Measurements from ENCODE around the gene BABAM1.

Gene BABAM1

DNA sequence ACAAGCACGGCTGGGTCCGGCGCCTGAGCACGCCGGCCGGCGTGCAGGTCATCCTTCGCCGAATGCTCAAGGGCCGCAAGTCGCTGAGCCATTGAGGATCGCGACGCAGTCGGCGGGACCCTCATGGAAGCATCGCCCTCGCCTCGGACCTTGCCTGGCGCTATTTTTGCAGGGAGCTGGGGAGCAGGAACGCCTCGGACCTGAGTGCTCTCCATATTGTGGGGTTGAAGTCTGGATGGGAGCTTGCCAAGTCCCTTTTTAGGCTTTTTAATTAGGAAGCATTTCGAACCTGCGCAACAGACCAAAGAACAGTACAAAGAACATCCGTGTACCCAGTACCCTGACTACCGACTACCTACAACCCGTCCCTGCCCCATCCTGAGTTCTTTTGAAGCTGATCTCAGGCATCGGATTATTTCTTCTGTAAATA, 39.1 kb downstream of the BABAM1 start:
- H4K8ac ChIP-seq (ENCODE audit: low read depth, low read length) = no peak overlapping the region
- H3K4me3 ChIP-seq (ENCODE audit: low read length in 2 of 2) = peak overlapping the region; percentile 75 to 85
- no peak overlapping the region for H2BK12ac ChIP-seq (ENCODE audit: low read length)
- H4K91ac ChIP-seq (ENCODE audit: low read depth, low read length, poor library complexity) = no peak overlapping the region
- H2BK5ac ChIP-seq (ENCODE audit: low read length) = peak overlapping the region; percentile 32
- H3K14ac ChIP-seq (ENCODE audit: low read length) = no peak overlapping the region
- peak overlapping the region; percentile 94 for H3K4me2 ChIP-seq (ENCODE audit: insufficient read depth, low read length, poor library complexity, severe bottlenecking)
- peak overlapping the region; percentile 62 for H2BK15ac ChIP-seq (ENCODE audit: low read length)
- H2AK5ac ChIP-seq (ENCODE audit: low read depth, low read length) = peak overlapping the region; percentile 71
- no CpG with 5 or more reads among the region's 28 CpGs for WGBS, 2 donors (ENCODE audit: extremely low coverage in 2 of 2, insufficient read length in 2 of 2, insufficient replicate concordance in 1 of 2)
- no peak for DNase-seq (ENCODE audit: low spot score)
- H3K36me3 ChIP-seq (replicated peaks in 1 of 2; ENCODE audit: control insufficient read depth in 2 of 2, insufficient read depth in 2 of 2, low read length in 2 of 2) = peaks cover 2 to 8% of the 10 kb centered on the region in 2 donors
- H3K27ac ChIP-seq (replicated peaks; ENCODE audit: low read length) = peak overlapping the region; percentile 86
- H3K9ac ChIP-seq (ENCODE audit: low read depth, low read length, poor library complexity) = peak overlapping the region; percentile 89
- no peak overlapping the region for H2BK120ac ChIP-seq (ENCODE audit: low read depth, low read length)
- H3K4me1 ChIP-seq (ENCODE audit: control insufficient read depth in 2 of 2, insufficient read depth in 1 of 2, low read depth in 1 of 2, low read length in 2 of 2) = peaks cover 16 to 18% of the 10 kb centered on the region in 2 donors
- peak overlapping the region; percentile 93 for H2AFZ ChIP-seq (ENCODE audit: low read length)
- H3K27me3 ChIP-seq (ENCODE audit: control insufficient read depth in 3 of 3, insufficient read depth in 3 of 3, low read depth in 1 of 3, low read length in 3 of 3) = no peaks in the 10 kb centered on the region
- no peaks in the 10 kb centered on the region for H3K9me3 ChIP-seq (replicated peaks in 1 of 2; ENCODE audit: control insufficient read depth in 2 of 2, insufficient read depth in 1 of 2, low read depth in 1 of 2, low read length in 2 of 2)
- peaks cover 8% of the 10 kb centered on the region for H3K79me1 ChIP-seq (ENCODE audit: low read depth, low read length)
- H3K23ac ChIP-seq (ENCODE audit: low read depth, low read length, poor library complexity) = peak overlapping the region; percentile 77
- H3K18ac ChIP-seq (ENCODE audit: low read length) = peak overlapping the region; percentile 98
- peak overlapping the region; percentile 38 for H3K4ac ChIP-seq (ENCODE audit: low read length)

DNA sequence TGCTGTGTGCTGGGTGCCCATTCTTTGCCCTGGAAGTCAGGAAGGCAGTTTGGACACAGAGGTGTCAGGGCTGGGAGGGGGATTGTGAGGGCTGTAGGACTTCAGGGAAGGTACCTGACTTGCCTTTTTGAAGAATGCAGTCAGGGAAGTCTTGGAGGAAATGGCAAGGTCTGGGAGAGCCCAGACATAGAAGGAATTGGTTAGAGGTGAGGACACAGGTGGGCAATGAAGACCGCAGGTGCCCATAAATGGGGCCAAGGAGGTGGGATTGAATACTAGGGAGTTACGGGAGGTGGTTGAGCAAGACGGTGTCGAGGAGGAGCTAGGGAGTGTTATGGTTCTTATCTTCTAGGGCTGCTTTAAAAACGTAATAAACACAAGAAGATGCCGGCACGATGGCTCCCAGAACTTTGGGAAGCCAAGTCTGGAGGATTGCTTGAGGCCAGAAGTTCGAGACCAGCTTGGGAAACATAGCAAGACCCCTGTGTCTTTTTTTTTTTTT, 40.7 kb downstream of the BABAM1 start:
- Histone ChIP-seq H2AFZ (ENCODE audit: low read length) (no peak overlapping the region), H3K9ac (ENCODE audit: low read depth, low read length, poor library complexity) (no peak overlapping the region), H3K14ac (ENCODE audit: low read length) (no peak overlapping the region), H3K36me3 (replicated peaks in 1 of 2; ENCODE audit: control insufficient read depth in 2 of 2, insufficient read depth in 2 of 2, low read length in 2 of 2) (peaks cover 6 to 17% of the 10 kb centered on the region in 2 donors), H4K8ac (ENCODE audit: low read depth, low read length) (no peak overlapping the region), H2BK5ac (ENCODE audit: low read length) (no peak overlapping the region), H3K23ac (ENCODE audit: low read depth, low read length, poor library complexity) (no peak overlapping the region), H4K91ac (ENCODE audit: low read depth, low read length, poor library complexity) (no peak overlapping the region), H2BK120ac (ENCODE audit: low read depth, low read length) (no peak overlapping the region), H3K9me3 (replicated peaks in 1 of 2; ENCODE audit: control insufficient read depth in 2 of 2, insufficient read depth in 1 of 2, low read depth in 1 of 2, low read length in 2 of 2) (no peaks in the 10 kb centered on the region), H2BK12ac (ENCODE audit: low read length) (no peak overlapping the region), H2BK15ac (ENCODE audit: low read length) (no peak overlapping the region), H3K4me2 (ENCODE audit: insufficient read depth, low read length, poor library complexity, severe bottlenecking) (no peak overlapping the region), H3K18ac (ENCODE audit: low read length) (no peak overlapping the region), H3K4me3 (ENCODE audit: low read length in 2 of 2) (no peak overlapping the region), H2AK5ac (ENCODE audit: low read depth, low read length) (no peak overlapping the region), H3K79me1 (ENCODE audit: low read depth, low read length) (peaks cover 15% of the 10 kb centered on the region), H3K4me1 (ENCODE audit: control insufficient read depth in 2 of 2, insufficient read depth in 1 of 2, low read depth in 1 of 2, low read length in 2 of 2) (peaks cover 8 to 11% of the 10 kb centered on the region in 2 donors), H3K4ac (ENCODE audit: low read length) (no peak overlapping the region), H3K27me3 (ENCODE audit: control insufficient read depth in 3 of 3, insufficient read depth in 3 of 3, low read depth in 1 of 3, low read length in 3 of 3) (no peaks in the 10 kb centered on the region), H3K27ac (replicated peaks; ENCODE audit: low read length) (no peak overlapping the region)
- no peak for DNase-seq (ENCODE audit: low spot score)
- no CpG with 5 or more reads among the region's 8 CpGs for WGBS, 2 donors (ENCODE audit: extremely low coverage in 2 of 2, insufficient read length in 2 of 2, insufficient replicate concordance in 1 of 2)

- no peak within 1 kb of the TSS for H3K14ac ChIP-seq (ENCODE audit: low read length)
- peaks cover 17% of the 10 kb centered on the region for H3K79me1 ChIP-seq (ENCODE audit: low read depth, low read length)
- peak within 1 kb of the TSS; percentile 55 for H2BK5ac ChIP-seq (ENCODE audit: low read length)
- H4K8ac ChIP-seq (ENCODE audit: low read depth, low read length) = no peak within 1 kb of the TSS
- no peak within 1 kb of the TSS for H2BK12ac ChIP-seq (ENCODE audit: low read length)
- peak within 1 kb of the TSS; percentile 82 for H3K4me2 ChIP-seq (ENCODE audit: insufficient read depth, low read length, poor library complexity, severe bottlenecking)
- no peak within 1 kb of the TSS for H2AK5ac ChIP-seq (ENCODE audit: low read depth, low read length)
- H3K18ac ChIP-seq (ENCODE audit: low read length) = peak within 1 kb of the TSS; percentile 93
- no peaks in the 10 kb centered on the region for H3K9me3 ChIP-seq (replicated peaks in 1 of 2; ENCODE audit: control insufficient read depth in 2 of 2, insufficient read depth in 1 of 2, low read depth in 1 of 2, low read length in 2 of 2)
- H3K27ac ChIP-seq (replicated peaks; ENCODE audit: low read length) = peak within 1 kb of the TSS; percentile 80
- no peak within 1 kb of the TSS for H4K91ac ChIP-seq (ENCODE audit: low read depth, low read length, poor library complexity)
- H3K27me3 ChIP-seq (ENCODE audit: control insufficient read depth in 3 of 3, insufficient read depth in 3 of 3, low read depth in 1 of 3, low read length in 3 of 3) = no peaks in the 10 kb centered on the region
- H3K4me3 ChIP-seq (ENCODE audit: low read length in 2 of 2) = peak within 1 kb of the TSS; percentile 78 to 96
- H2AFZ ChIP-seq (ENCODE audit: low read length) = peak within 1 kb of the TSS; percentile 84
- H3K9ac ChIP-seq (ENCODE audit: low read depth, low read length, poor library complexity) = peak within 1 kb of the TSS; percentile 89
- H2BK120ac ChIP-seq (ENCODE audit: low read depth, low read length) = no peak within 1 kb of the TSS
- H3K23ac ChIP-seq (ENCODE audit: low read depth, low read length, poor library complexity) = peak within 1 kb of the TSS; percentile 45
- DNase-seq (ENCODE audit: low spot score) = peak; percentile 99
- peaks cover 17 to 32% of the 10 kb centered on the region in 2 donors for H3K36me3 ChIP-seq (replicated peaks in 1 of 2; ENCODE audit: control insufficient read depth in 2 of 2, insufficient read depth in 2 of 2, low read length in 2 of 2)
- peaks cover 6% of the 10 kb centered on the region in 2 donors for H3K4me1 ChIP-seq (ENCODE audit: control insufficient read depth in 2 of 2, insufficient read depth in 1 of 2, low read depth in 1 of 2, low read length in 2 of 2)
- WGBS, 2 donors (ENCODE audit: extremely low coverage in 2 of 2, insufficient read length in 2 of 2, insufficient replicate concordance in 1 of 2) = no CpG with 5 or more reads among the region's 46 CpGs
- H2BK15ac ChIP-seq (ENCODE audit: low read length) = no peak within 1 kb of the TSS
- H3K4ac ChIP-seq (ENCODE audit: low read length) = no peak within 1 kb of the TSS
Measured at GRCh38 chr19:17309198-17309964, 42.1 kb downstream of the BABAM1 start, which contains the start of gene DDA1. Gene DDA1 (plus strand): TSS chr19:17309563. CDS start chr19:17309655, 92 bp downstream.

DNA sequence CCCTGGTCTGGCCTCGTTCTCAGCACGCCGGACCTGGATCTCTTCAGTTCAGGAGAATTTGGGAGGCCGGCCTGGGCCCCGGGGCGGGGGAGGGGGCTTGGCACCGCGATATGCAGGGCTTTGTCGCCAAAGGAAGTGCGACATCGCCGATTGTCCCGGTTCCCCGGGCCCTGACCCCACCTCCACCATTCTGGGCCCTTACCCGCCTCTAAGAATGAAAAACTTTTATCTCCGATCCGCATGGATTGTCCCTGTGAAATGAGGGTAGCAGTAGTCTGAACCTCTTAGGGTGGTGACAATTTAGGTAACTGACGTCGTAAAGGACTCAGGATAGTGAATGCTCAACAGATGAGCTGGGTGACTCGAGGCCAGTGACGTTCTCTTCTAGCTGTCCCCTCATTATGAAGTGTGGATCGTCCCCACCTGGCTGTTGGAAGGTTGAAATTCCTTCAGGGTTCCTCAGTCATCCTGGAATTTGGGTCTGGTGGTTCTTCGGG, 42.8 kb downstream of the BABAM1 start:
- Histone ChIP-seq H3K4me2 (ENCODE audit: insufficient read depth, low read length, poor library complexity, severe bottlenecking) (peak overlapping the region; percentile 82), H3K36me3 (replicated peaks in 1 of 2; ENCODE audit: control insufficient read depth in 2 of 2, insufficient read depth in 2 of 2, low read length in 2 of 2) (peaks cover 22 to 37% of the 10 kb centered on the region in 2 donors), H3K23ac (ENCODE audit: low read depth, low read length, poor library complexity) (peak overlapping the region; percentile 45), H3K4me3 (ENCODE audit: low read length in 2 of 2) (peak overlapping the region; percentile 78 to 96), H3K79me1 (ENCODE audit: low read depth, low read length) (peaks cover 17% of the 10 kb centered on the region), H3K18ac (ENCODE audit: low read length) (no peak overlapping the region), H2BK12ac (ENCODE audit: low read length) (no peak overlapping the region), H3K27me3 (ENCODE audit: control insufficient read depth in 3 of 3, insufficient read depth in 3 of 3, low read depth in 1 of 3, low read length in 3 of 3) (no peaks in the 10 kb centered on the region), H3K9ac (ENCODE audit: low read depth, low read length, poor library complexity) (peak overlapping the region; percentile 89), H4K91ac (ENCODE audit: low read depth, low read length, poor library complexity) (no peak overlapping the region), H2BK120ac (ENCODE audit: low read depth, low read length) (no peak overlapping the region), H3K27ac (replicated peaks; ENCODE audit: low read length) (no peak overlapping the region), H2BK15ac (ENCODE audit: low read length) (no peak overlapping the region), H2AK5ac (ENCODE audit: low read depth, low read length) (no peak overlapping the region), H3K9me3 (replicated peaks in 1 of 2; ENCODE audit: control insufficient read depth in 2 of 2, insufficient read depth in 1 of 2, low read depth in 1 of 2, low read length in 2 of 2) (peaks cover 0 to 2% of the 10 kb centered on the region in 2 donors), H3K4ac (ENCODE audit: low read length) (no peak overlapping the region), H4K8ac (ENCODE audit: low read depth, low read length) (no peak overlapping the region), H3K4me1 (ENCODE audit: control insufficient read depth in 2 of 2, insufficient read depth in 1 of 2, low read depth in 1 of 2, low read length in 2 of 2) (peaks cover 6% of the 10 kb centered on the region in 2 donors), H2AFZ (ENCODE audit: low read length) (peak overlapping the region; percentile 71), H2BK5ac (ENCODE audit: low read length) (peak overlapping the region; percentile 55), H3K14ac (ENCODE audit: low read length) (no peak overlapping the region)
- DNase-seq (ENCODE audit: low spot score) = no peak
- no CpG with 5 or more reads among the region's 23 CpGs for WGBS, 2 donors (ENCODE audit: extremely low coverage in 2 of 2, insufficient read length in 2 of 2, insufficient replicate concordance in 1 of 2)
